Measurements from ENCODE around the gene ARHGEF1. TPM values are rescaled to one million over a fixed set of nuclear protein-coding genes. Genes with fewer than 3 reads are reported as not detected.
A peak's percentile ranks its signal among the peaks of the same experiment; 100 is the strongest.

Gene ARHGEF1
- total RNA-seq, 1 donor from 2014 or later, result 10.9 TPM

DNA sequence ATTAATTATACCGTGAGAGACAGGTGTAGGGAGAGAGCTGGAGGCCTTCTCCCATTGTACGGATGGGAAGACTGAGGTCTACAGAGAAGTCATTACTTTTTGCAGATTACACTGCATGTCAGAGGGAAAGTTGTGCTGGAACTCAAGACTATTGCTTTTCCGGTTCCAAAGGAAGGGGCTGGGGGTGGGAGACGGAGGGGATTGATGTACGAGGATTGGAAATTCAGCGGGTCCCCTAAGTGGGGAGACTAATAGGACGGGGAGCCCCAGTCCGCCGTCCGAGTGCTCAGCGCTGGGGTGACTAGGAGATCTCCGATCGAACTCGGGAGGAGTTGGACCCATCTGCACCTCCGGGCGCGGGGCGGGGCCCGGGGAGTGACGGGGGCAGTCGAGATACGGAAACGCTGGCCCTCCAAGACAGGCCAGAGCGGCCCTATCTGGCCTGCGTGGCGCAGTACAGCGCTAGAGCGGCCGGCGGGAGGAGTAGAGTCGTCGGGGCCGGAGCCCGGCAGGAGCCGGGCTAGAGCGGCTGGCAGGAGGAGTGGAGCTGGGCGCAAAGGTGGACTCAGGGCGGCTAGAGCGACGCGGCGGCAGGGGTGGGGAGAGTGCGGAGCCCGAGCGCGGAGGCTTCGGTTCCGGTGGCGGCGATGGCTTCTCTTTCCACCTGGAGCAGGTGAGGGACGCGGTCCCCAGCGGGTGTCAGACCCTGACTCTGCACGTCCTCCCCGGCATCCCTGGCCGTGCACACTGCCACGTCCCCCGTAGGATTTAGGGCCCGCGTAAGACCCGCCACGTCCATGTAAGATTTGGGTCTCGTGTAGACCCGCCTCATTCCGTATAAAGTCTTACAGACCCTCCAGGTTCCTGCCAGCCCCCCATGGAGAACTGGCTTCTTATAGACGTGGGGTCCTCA, 1.1 kb downstream of the ARHGEF1 start:
- H4K20me1 ChIP-seq (ENCODE audit: low read depth), result no peaks in the 10 kb centered on the region
- peak overlapping the region; percentile 92 for H3K4me3 ChIP-seq
- H3K27me3 Mint-ChIP-seq (ENCODE audit: insufficient read depth, low read depth), result peaks cover 31% of the 10 kb centered on the region
- peak overlapping the region; percentile 94 for H3K4me3 Mint-ChIP-seq
- H3K27ac ChIP-seq, result no peak overlapping the region
- H3K9me3 Mint-ChIP-seq, result no peaks in the 10 kb centered on the region
- H3K4me1 ChIP-seq, result peaks cover 6% of the 10 kb centered on the region
- TF ChIP-seq EZH2phosphoT487 (IDR thresholded peaks at IDR 0.05) (no peak), EZH2 (IDR thresholded peaks at IDR 0.05) (no peak)
- TF ChIP-seq, protein P1, sequence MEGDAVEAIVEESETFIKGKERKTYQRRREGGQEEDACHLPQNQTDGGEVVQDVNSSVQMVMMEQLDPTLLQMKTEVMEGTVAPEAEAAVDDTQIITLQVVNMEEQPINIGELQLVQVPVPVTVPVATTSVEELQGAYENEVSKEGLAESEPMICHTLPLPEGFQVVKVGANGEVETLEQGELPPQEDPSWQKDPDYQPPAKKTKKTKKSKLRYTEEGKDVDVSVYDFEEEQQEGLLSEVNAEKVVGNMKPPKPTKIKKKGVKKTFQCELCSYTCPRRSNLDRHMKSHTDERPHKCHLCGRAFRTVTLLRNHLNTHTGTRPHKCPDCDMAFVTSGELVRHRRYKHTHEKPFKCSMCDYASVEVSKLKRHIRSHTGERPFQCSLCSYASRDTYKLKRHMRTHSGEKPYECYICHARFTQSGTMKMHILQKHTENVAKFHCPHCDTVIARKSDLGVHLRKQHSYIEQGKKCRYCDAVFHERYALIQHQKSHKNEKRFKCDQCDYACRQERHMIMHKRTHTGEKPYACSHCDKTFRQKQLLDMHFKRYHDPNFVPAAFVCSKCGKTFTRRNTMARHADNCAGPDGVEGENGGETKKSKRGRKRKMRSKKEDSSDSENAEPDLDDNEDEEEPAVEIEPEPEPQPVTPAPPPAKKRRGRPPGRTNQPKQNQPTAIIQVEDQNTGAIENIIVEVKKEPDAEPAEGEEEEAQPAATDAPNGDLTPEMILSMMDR (IDR thresholded peaks at IDR 0.05), result no peak
- H3K79me2 ChIP-seq (ENCODE audit: low read depth), result peaks cover 9% of the 10 kb centered on the region
- DNase-seq (ENCODE audit: low spot score), result peak; percentile 99
- H3K9me3 ChIP-seq (ENCODE audit: low read depth), result no peaks in the 10 kb centered on the region
- H3K36me3 Mint-ChIP-seq, result no peaks in the 10 kb centered on the region
- peaks cover 22% of the 10 kb centered on the region for H3F3A ChIP-seq (ENCODE audit: low read depth)
- H3K36me3 ChIP-seq, result no peaks in the 10 kb centered on the region
- peaks cover 18% of the 10 kb centered on the region for H3K4me1 Mint-ChIP-seq
- no peak overlapping the region for H3K27ac Mint-ChIP-seq
- peak overlapping the region; percentile 97 for H3K4me2 ChIP-seq
- peak overlapping the region; percentile 76 for H3K9ac ChIP-seq
- H3K27me3 ChIP-seq, result peaks cover 44% of the 10 kb centered on the region
- H2AFZ ChIP-seq (replicated peaks), result peak overlapping the region; percentile 96

DNA sequence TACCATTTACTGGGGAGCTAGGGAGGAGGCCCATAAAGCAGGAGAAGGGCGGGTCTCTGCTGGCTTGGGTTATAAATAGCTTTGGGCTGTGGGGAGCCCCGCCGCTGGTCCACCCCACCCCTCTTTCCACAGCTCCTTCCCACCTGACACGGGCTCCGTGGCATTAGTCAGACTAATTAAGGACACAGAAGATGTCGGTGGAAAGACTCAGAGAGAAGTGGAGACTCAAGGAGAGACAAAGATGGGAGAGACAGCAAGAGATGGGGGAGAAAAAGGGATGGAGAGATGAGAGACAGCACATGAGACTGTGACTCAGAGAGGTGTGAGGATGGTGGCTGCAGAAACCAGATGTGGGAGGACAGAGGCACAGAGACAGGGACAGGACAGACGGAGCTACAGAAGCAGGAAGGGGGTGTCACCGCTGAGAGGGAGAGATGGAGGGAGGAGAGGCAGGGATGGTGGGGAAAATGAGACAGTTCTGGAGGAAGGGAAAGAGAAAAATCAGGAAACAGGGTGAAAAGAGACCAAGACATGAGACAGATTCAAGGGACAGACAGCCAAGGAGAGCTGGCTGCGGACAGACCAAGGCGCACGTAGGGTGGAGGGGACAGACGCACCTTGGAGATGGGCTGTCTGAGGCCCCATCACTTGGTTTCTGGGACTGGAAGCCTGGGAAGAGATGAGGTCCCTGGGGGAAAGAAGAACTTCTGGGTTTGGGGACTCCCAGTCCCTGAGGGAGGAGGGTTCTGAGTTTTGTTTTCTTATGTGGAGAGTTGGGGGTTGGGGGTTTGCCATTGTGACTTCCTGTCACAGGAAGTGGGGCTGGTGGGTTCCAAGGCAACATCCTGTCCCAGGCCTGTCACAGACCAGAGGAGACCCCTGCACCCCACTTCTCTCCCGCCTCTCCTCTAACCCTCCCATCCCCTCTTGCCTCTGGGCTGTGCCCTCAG, 4.1 kb downstream of the ARHGEF1 start:
- no peak overlapping the region for H3K4me3 ChIP-seq
- no peaks in the 10 kb centered on the region for H3K9me3 Mint-ChIP-seq

DNA sequence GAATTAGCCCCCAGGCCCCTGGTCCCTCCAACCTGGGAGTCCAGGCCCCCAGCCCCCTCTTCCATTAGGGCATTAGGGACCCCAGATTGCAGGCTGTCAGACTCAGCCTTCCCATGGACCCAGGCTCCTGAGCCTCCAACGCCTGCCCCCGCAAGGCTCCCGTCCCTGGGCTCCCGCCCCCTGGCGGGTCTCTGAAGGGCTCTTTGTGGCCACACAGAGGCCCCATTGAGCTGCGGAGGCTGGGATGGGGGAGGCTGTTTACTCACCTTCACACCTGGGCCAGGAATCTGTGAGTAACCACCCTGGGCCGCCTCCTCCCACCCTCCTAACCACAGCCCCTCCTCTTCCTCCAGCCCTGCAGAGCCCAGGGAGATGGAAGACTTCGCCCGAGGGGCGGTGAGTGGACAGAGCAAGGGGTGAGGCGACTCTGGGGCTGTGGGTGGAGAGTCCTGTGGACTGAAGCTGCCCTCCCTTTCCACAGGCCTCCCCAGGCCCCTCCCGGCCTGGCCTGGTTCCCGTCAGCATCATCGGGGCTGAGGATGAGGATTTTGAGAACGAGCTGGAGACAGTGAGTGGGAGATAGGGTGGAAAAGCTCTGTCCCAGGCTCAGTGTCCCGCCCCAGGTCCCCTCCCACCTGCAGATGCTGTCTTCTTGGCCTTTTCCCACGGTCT, 4.9 kb downstream of the ARHGEF1 start:
- H3K9me3 Mint-ChIP-seq, result no peaks in the 10 kb centered on the region
- H3K36me3 ChIP-seq, result no peaks in the 10 kb centered on the region
- H3K9ac ChIP-seq, result no peak overlapping the region
- peaks cover 10% of the 10 kb centered on the region for H3K27me3 ChIP-seq
- H3K27me3 Mint-ChIP-seq (ENCODE audit: insufficient read depth, low read depth), result peaks cover 14% of the 10 kb centered on the region
- H3F3A ChIP-seq (ENCODE audit: low read depth), result peaks cover 12% of the 10 kb centered on the region
- H3K79me2 ChIP-seq (ENCODE audit: low read depth), result peaks cover 9% of the 10 kb centered on the region
- H3K36me3 Mint-ChIP-seq, result peaks cover under 1% of the 10 kb centered on the region
- no peaks in the 10 kb centered on the region for H4K20me1 ChIP-seq (ENCODE audit: low read depth)
- no peak overlapping the region for H3K4me3 Mint-ChIP-seq
- peaks cover 6% of the 10 kb centered on the region for H3K4me1 ChIP-seq
- H3K4me2 ChIP-seq, result no peak overlapping the region
- H2AFZ ChIP-seq (replicated peaks), result no peak overlapping the region
- no peak overlapping the region for H3K4me3 ChIP-seq
- H3K9me3 ChIP-seq (ENCODE audit: low read depth), result no peaks in the 10 kb centered on the region
- TF ChIP-seq EZH2phosphoT487 (IDR thresholded peaks at IDR 0.05) (no peak), EZH2 (IDR thresholded peaks at IDR 0.05) (no peak)
- TF ChIP-seq, protein P1 (IDR thresholded peaks at IDR 0.05), result no peak
- H3K4me1 Mint-ChIP-seq, result peaks cover 11% of the 10 kb centered on the region
- H3K27ac Mint-ChIP-seq, result no peak overlapping the region
- no peak for DNase-seq (ENCODE audit: low spot score)
- H3K27ac ChIP-seq, result no peak overlapping the region

More for the DNA sequence above, 4.1 kb downstream of the ARHGEF1 start:
- no peak overlapping the region for H3K27ac Mint-ChIP-seq
- peaks cover 18% of the 10 kb centered on the region for H3K4me1 Mint-ChIP-seq
- Histone ChIP-seq H3K9ac (no peak overlapping the region), H3K27ac (no peak overlapping the region), H3F3A (ENCODE audit: low read depth) (peaks cover 20% of the 10 kb centered on the region), H3K36me3 (no peaks in the 10 kb centered on the region), H3K79me2 (ENCODE audit: low read depth) (peaks cover 9% of the 10 kb centered on the region), H3K4me1 (peaks cover 6% of the 10 kb centered on the region), H3K4me2 (no peak overlapping the region), H3K27me3 (peaks cover 18% of the 10 kb centered on the region), H4K20me1 (ENCODE audit: low read depth) (no peaks in the 10 kb centered on the region), H3K9me3 (ENCODE audit: low read depth) (no peaks in the 10 kb centered on the region), H2AFZ (replicated peaks) (no peak overlapping the region)
- H3K4me3 Mint-ChIP-seq, result peak overlapping the region; percentile 64
- H3K27me3 Mint-ChIP-seq (ENCODE audit: insufficient read depth, low read depth), result peaks cover 21% of the 10 kb centered on the region
- DNase-seq (ENCODE audit: low spot score), result no peak
- TF ChIP-seq EZH2phosphoT487 (IDR thresholded peaks at IDR 0.05) (no peak), EZH2 (IDR thresholded peaks at IDR 0.05) (no peak)
- TF ChIP-seq, protein P1 (IDR thresholded peaks at IDR 0.05), result no peak
- no peaks in the 10 kb centered on the region for H3K36me3 Mint-ChIP-seq

All from neural progenitor cell (in vitro differentiated cells).